ENCODE results near the gene FETUB. TPM values are rescaled to one million over a fixed set of nuclear protein-coding genes. Genes with fewer than 3 reads are reported as not detected.

Gene FETUB
- total and polyA plus RNA-seq, 9 donors = not detected

DNA sequence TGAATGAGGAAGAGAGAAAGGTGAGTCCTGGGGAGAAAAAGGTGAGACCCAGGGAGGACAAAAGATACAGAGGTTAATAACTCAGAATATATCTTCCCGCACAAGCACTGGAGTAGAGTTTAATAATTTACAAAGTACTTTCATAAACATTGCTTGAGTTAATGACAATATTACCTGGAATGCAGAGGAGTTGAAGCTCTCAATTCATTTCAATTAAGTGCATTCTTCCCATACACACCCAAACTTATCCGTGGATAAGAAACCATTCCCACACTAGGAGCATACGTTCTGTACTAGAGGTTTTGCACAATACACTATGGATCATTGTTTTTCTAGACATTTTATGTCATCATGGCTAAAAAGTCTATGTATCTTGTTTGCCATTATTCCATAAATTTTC is 53.6 kb downstream of the FETUB start:
- Histone ChIP-seq H3K27me3 (no peaks in the 10 kb centered on the region), H3K36me3 (no peaks in the 10 kb centered on the region), H3K4me1 (ENCODE audit: insufficient read depth) (no peaks in the 10 kb centered on the region), H3K27ac (no peak overlapping the region), H3K4me3 (no peak overlapping the region), H3K9me3 (no peaks in the 10 kb centered on the region)
- no peak for DNase-seq
- TF ChIP-seq, protein P1, sequence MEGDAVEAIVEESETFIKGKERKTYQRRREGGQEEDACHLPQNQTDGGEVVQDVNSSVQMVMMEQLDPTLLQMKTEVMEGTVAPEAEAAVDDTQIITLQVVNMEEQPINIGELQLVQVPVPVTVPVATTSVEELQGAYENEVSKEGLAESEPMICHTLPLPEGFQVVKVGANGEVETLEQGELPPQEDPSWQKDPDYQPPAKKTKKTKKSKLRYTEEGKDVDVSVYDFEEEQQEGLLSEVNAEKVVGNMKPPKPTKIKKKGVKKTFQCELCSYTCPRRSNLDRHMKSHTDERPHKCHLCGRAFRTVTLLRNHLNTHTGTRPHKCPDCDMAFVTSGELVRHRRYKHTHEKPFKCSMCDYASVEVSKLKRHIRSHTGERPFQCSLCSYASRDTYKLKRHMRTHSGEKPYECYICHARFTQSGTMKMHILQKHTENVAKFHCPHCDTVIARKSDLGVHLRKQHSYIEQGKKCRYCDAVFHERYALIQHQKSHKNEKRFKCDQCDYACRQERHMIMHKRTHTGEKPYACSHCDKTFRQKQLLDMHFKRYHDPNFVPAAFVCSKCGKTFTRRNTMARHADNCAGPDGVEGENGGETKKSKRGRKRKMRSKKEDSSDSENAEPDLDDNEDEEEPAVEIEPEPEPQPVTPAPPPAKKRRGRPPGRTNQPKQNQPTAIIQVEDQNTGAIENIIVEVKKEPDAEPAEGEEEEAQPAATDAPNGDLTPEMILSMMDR (IDR thresholded peaks at IDR 0.05) = no peak
- no peak for TF ChIP-seq POLR2A (IDR thresholded peaks at IDR 0.05)
- no peak for TF ChIP-seq EP300 (IDR thresholded peaks at IDR 0.05)
- 49 to 59% (median 55%) methylated on average over 3 of the region's 3 CpGs for WGBS, 3 donors
- intact Hi-C loops (cut with DNase I) = no loop called here

DNA sequence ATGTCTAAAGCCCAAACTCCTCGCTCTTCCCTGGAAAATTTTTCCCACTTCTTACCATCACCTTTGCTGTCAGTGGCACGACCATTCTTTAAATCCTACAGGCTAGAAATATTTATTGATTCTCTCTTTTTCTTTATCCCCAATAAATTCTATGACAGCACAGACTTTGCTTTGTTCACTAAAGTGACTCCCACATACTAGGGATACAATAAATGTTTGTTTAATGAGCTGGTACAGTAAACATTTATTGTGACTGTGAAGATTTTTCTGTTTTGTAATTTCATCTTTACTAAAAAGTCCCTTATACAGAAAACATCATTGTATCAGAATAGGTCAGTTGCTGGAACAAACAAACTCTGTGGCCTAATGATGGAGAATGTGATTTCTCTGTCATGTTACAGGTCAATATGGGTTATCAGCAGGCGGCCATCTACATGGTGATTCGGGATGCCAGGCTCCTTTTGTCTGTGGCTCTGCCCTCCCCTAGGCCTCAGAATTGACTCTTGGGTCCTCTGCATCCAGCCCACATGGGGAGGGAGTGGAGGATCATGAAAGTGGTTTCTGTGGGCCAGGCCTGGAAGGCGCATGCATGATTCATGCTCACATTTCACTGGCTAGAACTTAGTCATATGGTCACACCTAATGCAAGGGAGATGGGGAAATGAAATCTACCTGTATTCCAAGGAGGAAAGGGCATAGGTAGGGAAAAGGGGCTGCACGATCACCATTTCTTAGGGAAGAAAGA is 54.3 kb downstream of the FETUB start:
- H3K4me3 ChIP-seq = no peak overlapping the region
- DNase-seq = no peak
- no peaks in the 10 kb centered on the region for H3K4me1 ChIP-seq (ENCODE audit: insufficient read depth)
- H3K9me3 ChIP-seq = no peaks in the 10 kb centered on the region
- 80 to 82% (median 82%) methylated on average over 6 of the region's 6 CpGs for WGBS, 3 donors
- intact Hi-C loops (cut with DNase I) = loop anchor here in 1 of 4 donors (5.0 kb wide), 1 partner anchor 1498 kb away; no protein-coding TSS in a partner anchor
- no peak overlapping the region for H3K27ac ChIP-seq
- TF ChIP-seq EP300 (IDR thresholded peaks at IDR 0.05) (no peak), POLR2A (IDR thresholded peaks at IDR 0.05) (no peak)
- TF ChIP-seq, protein P1 (IDR thresholded peaks at IDR 0.05) = no peak
- H3K27me3 ChIP-seq = no peaks in the 10 kb centered on the region
- H3K36me3 ChIP-seq = no peaks in the 10 kb centered on the region

GRCh38 chr3:186696522-186696921 is 56.3 kb downstream of the FETUB start:
- Histone ChIP-seq H3K9me3 (no peaks in the 10 kb centered on the region), H3K4me3 (no peak overlapping the region), H3K27ac (no peak overlapping the region), H3K36me3 (no peaks in the 10 kb centered on the region), H3K27me3 (no peaks in the 10 kb centered on the region), H3K4me1 (ENCODE audit: insufficient read depth) (no peaks in the 10 kb centered on the region)
- TF ChIP-seq POLR2A (IDR thresholded peaks at IDR 0.05) (no peak), EP300 (IDR thresholded peaks at IDR 0.05) (no peak)
- TF ChIP-seq, protein P1 (IDR thresholded peaks at IDR 0.05) = no peak
- DNase-seq = no peak
- intact Hi-C loops (cut with DNase I) = loop anchor here in 1 of 4 donors (5.0 kb wide), 1 partner anchor 1496 kb away; no protein-coding TSS in a partner anchor
- 76 to 83% (median 83%) methylated on average over 2 of the region's 2 CpGs for WGBS, 3 donors

DNA sequence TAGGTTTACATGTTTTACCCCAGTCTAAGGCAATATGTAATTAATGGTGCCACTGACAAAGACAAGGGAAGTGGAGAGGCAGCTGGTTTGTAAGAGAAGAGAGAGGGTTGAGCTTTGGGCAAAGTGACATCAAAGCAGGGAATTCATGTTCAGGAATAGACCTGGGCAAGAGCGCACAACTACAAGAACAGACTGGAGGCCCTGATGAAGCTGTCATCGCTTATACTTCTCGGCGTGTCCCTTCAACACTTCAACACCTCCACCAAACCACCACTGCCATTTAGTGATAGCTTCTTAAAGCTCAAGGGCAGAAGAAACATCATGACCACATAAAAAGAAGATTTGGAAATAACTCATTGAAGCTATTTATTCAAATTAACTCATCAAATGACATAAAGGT is 57.3 kb downstream of the FETUB start:
- no peak overlapping the region for H3K4me3 ChIP-seq
- no peaks in the 10 kb centered on the region for H3K9me3 ChIP-seq
- no peaks in the 10 kb centered on the region for H3K36me3 ChIP-seq
- no peak for TF ChIP-seq EP300 (IDR thresholded peaks at IDR 0.05)
- TF ChIP-seq POLR2A (IDR thresholded peaks at IDR 0.05) = no peak
- TF ChIP-seq, protein P1 (IDR thresholded peaks at IDR 0.05) = no peak
- H3K27me3 ChIP-seq = no peaks in the 10 kb centered on the region
- no peaks in the 10 kb centered on the region for H3K4me1 ChIP-seq (ENCODE audit: insufficient read depth)
- no peak for DNase-seq
- intact Hi-C loops (cut with DNase I) = loop anchor here in 1 of 4 donors (5.0 kb wide), 1 partner anchor 1495 kb away; no protein-coding TSS in a partner anchor
- no peak overlapping the region for H3K27ac ChIP-seq
- 83 to 93% (median 85%) methylated on average over 4 of the region's 4 CpGs for WGBS, 3 donors

All from ovary (tissue), 9 donors.